ENCODE data around the gene USP32. TPM values are rescaled to one million over a fixed set of nuclear protein-coding genes. Genes with fewer than 3 reads are reported as not detected.

USP32 gene
- total and polyA plus RNA-seq, 12 donors, result 22.0 to 99.3 (median 54.4) TPM

DNA sequence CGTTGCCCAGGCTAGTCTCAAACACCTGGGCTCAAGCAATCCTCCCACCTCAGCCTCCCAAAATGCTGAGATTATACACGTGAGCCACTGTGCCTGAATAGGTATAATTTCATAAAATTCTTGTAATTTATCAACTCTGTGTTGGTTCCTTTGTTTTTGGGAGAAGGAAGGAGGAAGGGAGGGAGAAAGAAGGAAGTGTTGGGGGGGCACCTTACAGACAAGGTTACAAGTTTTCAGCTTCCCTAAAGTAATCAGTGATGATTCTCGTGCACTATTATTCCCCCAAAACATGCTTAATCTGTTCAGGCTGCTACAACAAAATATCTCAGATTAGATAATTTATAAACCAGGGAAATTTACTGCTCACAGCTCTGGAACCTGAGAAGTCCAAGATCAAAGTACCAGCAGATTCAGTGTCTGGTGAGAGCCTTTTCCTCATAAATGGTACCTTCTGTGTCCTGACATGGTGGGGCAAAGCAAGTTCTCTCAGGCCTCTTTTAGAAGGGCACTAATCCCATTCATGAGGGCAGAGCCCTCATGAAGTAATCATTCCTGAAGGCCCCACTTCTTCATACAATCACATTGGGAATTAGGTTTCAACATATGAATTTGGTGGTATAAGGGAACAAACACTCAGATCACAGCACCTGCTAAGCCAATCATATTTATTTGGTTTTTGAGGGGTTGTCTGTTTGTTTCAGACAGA lies 28.1 kb downstream of the USP32 start:
- H3K36me3 ChIP-seq (replicated peaks in 1 of 2), result no peaks in the 10 kb centered on the region
- no peak overlapping the region for H3K4me3 ChIP-seq
- no peaks in the 10 kb centered on the region for H3K27me3 ChIP-seq
- peaks cover 0 to 5% of the 10 kb centered on the region in 2 donors for H3K4me1 ChIP-seq (replicated peaks in 1 of 2)
- WGBS, 4 donors, result 86 to 96% (median 90%) methylated on average over 3 of the region's 3 CpGs
- H3K27ac ChIP-seq, result no peak overlapping the region
- TF ChIP-seq POLR2A (IDR thresholded peaks at IDR 0.05), result no peak
- TF ChIP-seq, protein P1, sequence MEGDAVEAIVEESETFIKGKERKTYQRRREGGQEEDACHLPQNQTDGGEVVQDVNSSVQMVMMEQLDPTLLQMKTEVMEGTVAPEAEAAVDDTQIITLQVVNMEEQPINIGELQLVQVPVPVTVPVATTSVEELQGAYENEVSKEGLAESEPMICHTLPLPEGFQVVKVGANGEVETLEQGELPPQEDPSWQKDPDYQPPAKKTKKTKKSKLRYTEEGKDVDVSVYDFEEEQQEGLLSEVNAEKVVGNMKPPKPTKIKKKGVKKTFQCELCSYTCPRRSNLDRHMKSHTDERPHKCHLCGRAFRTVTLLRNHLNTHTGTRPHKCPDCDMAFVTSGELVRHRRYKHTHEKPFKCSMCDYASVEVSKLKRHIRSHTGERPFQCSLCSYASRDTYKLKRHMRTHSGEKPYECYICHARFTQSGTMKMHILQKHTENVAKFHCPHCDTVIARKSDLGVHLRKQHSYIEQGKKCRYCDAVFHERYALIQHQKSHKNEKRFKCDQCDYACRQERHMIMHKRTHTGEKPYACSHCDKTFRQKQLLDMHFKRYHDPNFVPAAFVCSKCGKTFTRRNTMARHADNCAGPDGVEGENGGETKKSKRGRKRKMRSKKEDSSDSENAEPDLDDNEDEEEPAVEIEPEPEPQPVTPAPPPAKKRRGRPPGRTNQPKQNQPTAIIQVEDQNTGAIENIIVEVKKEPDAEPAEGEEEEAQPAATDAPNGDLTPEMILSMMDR (IDR thresholded peaks at IDR 0.05), result no peak
- H3K9me3 ChIP-seq (replicated peaks in 1 of 3), result no peaks in the 10 kb centered on the region
- no peak for DNase-seq
- intact Hi-C loops (cut with DNase I), result no loop called here

- H3K27me3 ChIP-seq, result no peaks in the 10 kb centered on the region
- WGBS, 4 donors, result 77 to 83% (median 78%) methylated on average over 4 of the region's 4 CpGs
- intact Hi-C loops (cut with DNase I), result no loop called here
Observed at GRCh38 chr17:60362329-60362728, 29.6 kb downstream of the USP32 start.

DNA sequence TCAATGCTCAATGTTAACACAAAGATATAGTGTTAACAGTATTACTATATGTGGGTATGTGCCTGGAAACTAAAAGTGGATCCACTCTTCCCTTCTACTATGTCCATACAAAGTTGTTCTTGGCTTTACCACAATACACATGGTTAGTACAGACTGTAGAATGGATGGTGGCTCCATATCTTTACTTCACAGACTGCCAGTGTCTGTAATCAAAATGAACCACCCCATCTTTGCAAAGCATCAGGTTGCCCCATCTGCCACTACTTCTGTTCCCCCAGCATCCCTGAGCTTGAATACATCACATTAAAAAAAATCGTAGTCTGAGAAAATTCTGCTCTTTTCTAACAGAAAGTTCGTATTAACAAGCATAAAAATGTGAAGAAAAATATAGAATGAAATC lies 30.0 kb downstream of the USP32 start:
- H3K4me1 ChIP-seq (replicated peaks in 1 of 2), result peaks cover 10 to 24% of the 10 kb centered on the region in 2 donors
- no peaks in the 10 kb centered on the region for H3K9me3 ChIP-seq (replicated peaks in 1 of 3)
- H3K4me3 ChIP-seq, result no peak overlapping the region
- no peaks in the 10 kb centered on the region for H3K27me3 ChIP-seq
- WGBS, 4 donors, result 84 to 96% (median 90%) methylated on average over 2 of the region's 2 CpGs
- intact Hi-C loops (cut with DNase I), result no loop called here
- DNase-seq, result no peak
- H3K27ac ChIP-seq, result no peak overlapping the region
- H3K36me3 ChIP-seq (replicated peaks in 1 of 2), result no peaks in the 10 kb centered on the region
- TF ChIP-seq, protein P1 (IDR thresholded peaks at IDR 0.05), result no peak
- TF ChIP-seq POLR2A (IDR thresholded peaks at IDR 0.05), result no peak

More at GRCh38 chr17:60362329-60362728, 29.6 kb downstream of the USP32 start:
- no peaks in the 10 kb centered on the region for H3K36me3 ChIP-seq (replicated peaks in 1 of 2)
- no peak for DNase-seq
- TF ChIP-seq, protein P1 (IDR thresholded peaks at IDR 0.05), result no peak
- TF ChIP-seq POLR2A (IDR thresholded peaks at IDR 0.05), result no peak
- no peak overlapping the region for H3K4me3 ChIP-seq
- no peaks in the 10 kb centered on the region for H3K9me3 ChIP-seq (replicated peaks in 1 of 3)
- no peak overlapping the region for H3K27ac ChIP-seq
- peaks cover 5 to 20% of the 10 kb centered on the region in 2 donors for H3K4me1 ChIP-seq (replicated peaks in 1 of 2)

DNA sequence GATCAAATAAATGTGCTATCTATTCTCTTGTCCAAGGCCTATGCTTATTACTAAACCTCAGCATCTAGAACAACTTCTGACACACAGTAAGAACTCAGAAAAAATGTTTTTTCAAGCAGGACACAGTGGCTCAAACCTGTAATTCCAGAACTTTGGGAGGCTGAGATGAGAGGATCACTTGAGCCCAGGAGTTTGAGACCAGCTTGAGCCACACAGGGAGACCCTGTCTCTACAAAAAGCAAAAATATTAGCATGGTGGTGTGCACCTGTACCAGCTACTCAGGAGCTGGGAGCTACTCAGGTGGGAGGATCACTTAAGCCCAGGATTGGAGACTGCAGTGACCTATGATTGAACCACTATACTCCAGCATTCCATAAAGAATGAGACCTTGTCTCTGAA lies 32.5 kb downstream of the USP32 start:
- no peaks in the 10 kb centered on the region for H3K36me3 ChIP-seq (replicated peaks in 1 of 2)
- TF ChIP-seq POLR2A (IDR thresholded peaks at IDR 0.05), result no peak
- TF ChIP-seq, protein P1 (IDR thresholded peaks at IDR 0.05), result no peak
- no peaks in the 10 kb centered on the region for H3K27me3 ChIP-seq
- peaks cover 29 to 49% of the 10 kb centered on the region in 2 donors for H3K4me1 ChIP-seq (replicated peaks in 1 of 2)
- no peak overlapping the region for H3K4me3 ChIP-seq
- H3K9me3 ChIP-seq (replicated peaks in 1 of 3), result no peaks in the 10 kb centered on the region
- intact Hi-C loops (cut with DNase I), result loop anchor here in 1 of 2 donors (5.0 kb wide), 1 partner anchor 33 kb away; the partner anchor contains the start of gene USP32
- no peak overlapping the region for H3K27ac ChIP-seq
- DNase-seq, result no peak
